GM18508 (cell line): ENCODE measurements around the gene ST3GAL3.

Experiments
- ATAC-seq: cut with Tn5 transposase; IDR thresholded peaks from one replicate; pipeline ENCODE4 v1.9.1; 2021; ENCODE audit warnings: moderate number of reproducible peaks; ENCODE audit not compliant: insufficient read depth, unreplicated experiment

Gene ST3GAL3

DNA sequence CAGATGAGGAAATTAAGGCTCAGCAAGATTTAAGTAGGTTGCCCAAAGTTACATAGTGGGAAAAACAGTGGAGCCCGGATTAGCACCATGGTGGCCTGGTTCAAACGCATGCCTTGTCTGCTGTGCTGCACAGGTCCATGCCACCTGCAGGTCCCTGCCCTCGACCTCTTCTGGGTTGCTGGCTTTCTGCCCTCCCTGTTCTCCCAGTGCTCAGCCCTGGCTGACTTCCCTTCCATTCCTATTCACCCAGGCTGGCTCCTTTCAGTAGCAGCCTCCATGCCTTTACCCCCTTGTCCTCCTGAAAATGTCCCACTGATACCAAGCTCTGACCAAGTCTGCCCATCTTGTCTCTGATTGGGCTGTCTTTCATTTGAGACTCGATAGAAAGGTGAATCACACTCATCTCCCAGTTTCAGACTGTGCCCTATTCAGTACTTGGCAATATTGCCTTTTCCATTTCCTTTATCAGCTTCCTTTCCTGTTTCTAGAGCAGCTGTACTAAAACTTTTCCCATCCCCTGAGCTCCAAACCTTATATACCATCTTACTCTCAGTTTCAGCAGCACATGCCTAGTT lies 75.8 kb downstream of the ST3GAL3 start:
- no peak for ATAC-seq

- no peak for ATAC-seq
Observed at GRCh38 chr1:43783671-43784205, 76.4 kb downstream of the ST3GAL3 start.

DNA sequence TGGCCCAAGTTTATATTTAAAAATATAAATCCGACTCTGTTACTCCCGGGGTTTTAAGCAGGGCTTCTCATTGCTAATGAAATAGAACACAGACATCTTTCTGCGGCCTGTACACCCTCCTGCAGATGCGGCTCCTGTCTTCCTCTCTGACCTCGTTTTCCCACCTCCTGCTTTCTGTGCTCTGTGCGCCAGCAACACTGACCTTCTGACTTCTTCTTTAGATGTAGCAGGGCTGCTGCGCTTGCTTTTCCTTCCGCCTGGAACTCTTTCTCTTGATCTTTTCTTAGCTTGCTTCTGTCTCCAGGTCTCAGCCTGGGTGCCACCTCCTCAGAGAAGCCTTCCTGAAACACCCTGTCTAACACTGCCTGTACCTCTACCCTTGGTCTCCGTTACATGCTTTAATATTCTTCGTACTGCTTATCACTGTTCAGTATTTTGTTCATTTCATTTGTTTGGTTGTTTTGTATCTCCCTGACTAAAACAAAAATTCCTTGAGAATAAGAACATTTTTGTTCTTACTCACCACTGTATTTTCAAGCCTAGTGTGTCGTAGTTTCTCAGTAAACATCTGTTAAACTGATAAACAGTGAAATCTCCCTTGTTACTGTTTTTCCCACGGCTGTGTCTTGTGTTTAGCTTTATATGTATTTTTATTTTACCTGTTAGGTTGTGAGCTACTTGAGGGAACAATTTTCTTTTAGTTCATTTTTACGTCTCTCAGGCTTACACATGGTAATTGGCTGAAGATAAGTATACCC lies 79.0 kb downstream of the ST3GAL3 start:
- no peak for ATAC-seq

- no peak for ATAC-seq
Observed at GRCh38 chr1:43786960-43787359, 79.6 kb downstream of the ST3GAL3 start.

- no peak for ATAC-seq
Observed at GRCh38 chr1:43789604-43790550, 82.5 kb downstream of the ST3GAL3 start.

GRCh38 chr1:43791243-43791642 lies 83.9 kb downstream of the ST3GAL3 start:
- ATAC-seq: no peak

DNA sequence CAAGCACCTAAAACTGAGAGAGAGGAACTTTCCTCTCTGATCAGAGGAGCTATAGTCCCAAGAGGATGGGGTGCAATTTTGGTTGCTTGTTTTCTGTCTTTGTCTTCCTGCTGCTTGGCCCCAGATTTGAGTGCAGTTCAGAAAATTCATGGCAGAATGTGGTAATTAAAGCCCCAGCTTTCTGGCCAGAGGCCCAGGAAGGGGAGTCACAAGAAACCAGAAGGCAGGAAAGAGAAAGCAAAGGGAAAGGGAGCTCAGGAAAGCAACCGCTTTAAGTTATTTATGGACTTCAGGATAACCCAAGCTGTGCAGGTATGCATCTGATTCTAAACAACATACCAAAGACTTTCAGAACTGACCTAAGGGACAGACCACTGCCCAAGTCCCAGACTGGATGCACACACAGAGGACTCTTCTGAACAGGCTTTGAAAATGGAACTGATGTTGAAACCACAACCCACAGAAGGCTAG lies 88.8 kb downstream of the ST3GAL3 start:
- ATAC-seq: no peak

DNA sequence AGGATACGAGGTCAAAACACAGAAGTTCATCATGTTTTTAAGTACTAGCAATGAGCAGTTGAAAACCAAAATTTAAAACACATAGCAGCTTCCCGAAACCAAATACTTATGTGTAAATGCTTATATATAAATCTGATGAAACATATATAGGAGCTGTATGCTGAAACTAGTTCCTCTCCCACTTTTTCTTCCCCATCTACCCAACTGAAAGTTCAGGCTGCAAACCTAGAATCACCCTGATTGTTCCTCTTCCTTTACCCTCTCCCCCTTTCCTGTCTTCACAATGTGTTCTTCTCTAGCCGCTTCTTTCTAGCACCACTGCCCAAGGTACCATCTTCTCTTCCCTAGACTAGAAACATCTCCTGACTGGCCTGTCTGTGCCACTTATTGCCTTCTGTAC lies 90.6 kb downstream of the ST3GAL3 start:
- no peak for ATAC-seq

GRCh38 chr1:43799656-43800635 lies 92.6 kb downstream of the ST3GAL3 start:
- no peak for ATAC-seq

DNA sequence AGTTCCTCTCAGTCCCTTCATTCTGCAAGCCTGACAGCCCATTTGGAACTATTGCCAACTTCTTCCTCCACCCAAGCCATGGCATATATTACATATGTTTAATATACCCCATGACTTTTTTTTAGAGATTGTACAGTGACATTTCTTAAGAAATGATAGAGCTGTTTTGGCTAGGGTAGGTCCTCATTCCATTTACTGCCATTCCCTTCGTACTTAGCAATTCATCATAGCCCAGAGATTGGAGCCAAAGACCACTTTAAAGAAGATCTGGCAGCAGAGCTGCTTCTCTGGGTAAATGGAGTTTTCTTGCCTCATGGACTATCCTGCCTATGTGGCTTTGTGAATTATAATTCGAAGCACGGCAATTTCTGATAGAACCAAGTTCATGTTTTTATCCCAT lies 93.4 kb downstream of the ST3GAL3 start:
- no peak for ATAC-seq

GRCh38 chr1:43801203-43801602 lies 93.9 kb downstream of the ST3GAL3 start:
- no peak for ATAC-seq

GRCh38 chr1:43802356-43802980 lies 95.1 kb downstream of the ST3GAL3 start:
- no peak for ATAC-seq

DNA sequence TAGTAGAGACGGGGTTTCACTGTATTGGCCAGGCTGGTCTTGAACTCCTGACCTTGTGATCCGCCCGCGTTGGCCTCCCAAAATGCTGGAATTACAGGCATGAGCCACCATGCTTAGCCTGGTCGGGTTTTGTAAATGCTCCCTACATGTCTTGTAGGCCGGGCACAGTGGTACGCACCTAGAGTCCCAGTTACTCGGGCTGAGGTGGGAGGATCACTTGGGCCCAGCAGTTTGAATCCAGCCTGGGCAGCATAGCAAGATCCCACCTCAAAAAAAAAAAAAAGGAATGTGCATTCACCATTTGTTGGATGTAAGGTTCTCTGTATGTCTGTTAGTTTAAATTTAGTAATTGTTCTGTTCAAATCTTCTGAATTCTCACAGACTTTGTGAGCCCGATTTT lies 95.8 kb downstream of the ST3GAL3 start:
- ATAC-seq: no peak

- ATAC-seq: no peak
Observed at GRCh38 chr1:43803646-43804045, 96.3 kb downstream of the ST3GAL3 start.

- ATAC-seq: no peak
Observed at GRCh38 chr1:43804569-43804968, 97.2 kb downstream of the ST3GAL3 start.

GRCh38 chr1:43805340-43805739 lies 98.0 kb downstream of the ST3GAL3 start:
- no peak for ATAC-seq

GRCh38 chr1:43806183-43806582 lies 98.8 kb downstream of the ST3GAL3 start:
- ATAC-seq: no peak

DNA sequence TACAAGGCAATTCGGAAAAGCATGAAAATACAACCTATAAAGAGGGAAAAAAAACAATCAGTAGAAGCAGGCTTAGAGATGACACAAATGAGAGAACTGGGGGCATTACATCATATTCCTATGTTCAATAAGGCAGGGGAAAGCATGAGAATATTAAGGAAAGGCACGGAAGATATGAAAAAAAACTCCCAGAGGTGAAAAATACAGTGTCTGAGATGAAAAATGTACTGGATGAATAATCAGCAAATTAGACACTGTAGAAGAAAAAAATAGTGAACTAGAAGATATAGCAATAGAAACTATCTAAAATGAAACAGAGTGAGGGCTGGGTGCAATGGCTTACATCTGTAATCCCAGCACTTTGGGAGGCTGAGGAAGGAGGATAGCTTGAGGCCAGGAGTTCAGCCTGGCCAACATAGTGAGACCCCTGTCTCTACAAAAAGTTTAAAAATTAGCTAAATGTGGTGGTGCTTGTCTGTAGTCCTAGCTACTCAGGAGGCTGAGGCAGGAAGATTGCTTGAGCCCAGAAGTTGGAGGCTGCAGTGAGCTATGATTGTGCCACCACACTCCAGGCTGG lies 101.8 kb downstream of the ST3GAL3 start:
- no peak for ATAC-seq

DNA sequence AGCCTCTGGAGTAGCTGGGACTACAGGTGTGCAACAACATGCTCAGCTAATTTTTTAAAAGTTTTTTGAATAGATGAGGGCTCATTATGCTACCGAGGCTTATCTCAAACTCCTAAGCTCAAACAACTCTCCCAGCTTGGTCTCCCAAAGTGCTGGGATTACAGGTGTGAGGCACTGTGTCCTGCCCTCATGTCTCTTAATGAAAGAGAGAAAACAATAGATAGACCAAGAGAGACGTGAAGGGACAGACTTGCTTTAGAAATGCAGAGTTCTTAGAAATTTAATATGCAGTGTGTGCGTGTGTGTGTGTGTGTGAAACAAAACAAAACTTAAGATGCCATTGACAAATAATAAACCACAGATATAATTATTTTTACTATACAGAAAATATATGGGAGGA lies 105.2 kb downstream of the ST3GAL3 start:
- ATAC-seq: no peak
